ENCODE data around the gene EXOSC10.

EXOSC10 gene

GRCh38 chr1:11099310-11100148 lies at the start of gene EXOSC10:
TSS of gene EXOSC10 (minus strand) at chr1:11099869. CDS start at chr1:11099831, 38 bp downstream.
- peak; percentile 63 for DNase-seq (ENCODE audit: insufficient read length, low spot score)
- no peak for FAIRE-seq
- no peak for TF ChIP-seq CTCF (IDR thresholded peaks at IDR 0.05; ENCODE audit: insufficient read depth, missing control alignments)

- no peak for TF ChIP-seq CTCF (IDR thresholded peaks at IDR 0.05; ENCODE audit: insufficient read depth, missing control alignments)
- FAIRE-seq (no peak), DNase-seq (ENCODE audit: insufficient read length, low spot score) (no peak)
These were observed 47.6 kb upstream of the EXOSC10 start for GRCh38 chr1:11147197-11147770.

- FAIRE-seq (no peak), DNase-seq (ENCODE audit: insufficient read length, low spot score) (no peak)
- no peak for TF ChIP-seq CTCF (IDR thresholded peaks at IDR 0.05; ENCODE audit: insufficient read depth, missing control alignments)
These were observed 46.1 kb upstream of the EXOSC10 start for GRCh38 chr1:11145741-11146140.

GRCh38 chr1:11144570-11145256 lies 45.0 kb upstream of the EXOSC10 start:
- FAIRE-seq (no peak), DNase-seq (ENCODE audit: insufficient read length, low spot score) (no peak)
- TF ChIP-seq CTCF (IDR thresholded peaks at IDR 0.05; ENCODE audit: insufficient read depth, missing control alignments) = no peak

- FAIRE-seq (no peak), DNase-seq (ENCODE audit: insufficient read length, low spot score) (no peak)
- TF ChIP-seq CTCF (IDR thresholded peaks at IDR 0.05; ENCODE audit: insufficient read depth, missing control alignments) = no peak
These were observed 44.2 kb upstream of the EXOSC10 start for GRCh38 chr1:11143907-11144306.

- TF ChIP-seq CTCF (IDR thresholded peaks at IDR 0.05; ENCODE audit: insufficient read depth, missing control alignments) = no peak
- DNase-seq (ENCODE audit: insufficient read length, low spot score) (no peak), FAIRE-seq (no peak)
These were observed 43.7 kb upstream of the EXOSC10 start for GRCh38 chr1:11143401-11143800.

All from D721Med (cell line).